D721Med (cell line): ENCODE data around the gene NOA1.
"Not testable (repeated sequence)": the region's sequence is repeated elsewhere in the genome, so short reads cannot be mapped to it uniquely, and the experiment has no call there.

ENCODE experiments used
- DNase-seq: peaks from one replicate; pipeline ENCODE4 v3.0.0; 2011; ENCODE audit warnings: low spot score; ENCODE audit not compliant: insufficient read length
- FAIRE-seq: peaks from 2 replicates; lab custom pipeline; 2011; peaks lifted over from hg19 to GRCh38; lab: Jason Lieb, UNC
- TF ChIP-seq, protein P1 (sequence below): IDR thresholded peaks from 2 replicates; pipeline ENCODE4 v1.5.1; 2012; ENCODE audit warnings: mild to moderate bottlenecking, control low read depth; ENCODE audit not compliant: insufficient read depth; ENCODE audit errors: missing control alignments

NOA1 gene

DNA sequence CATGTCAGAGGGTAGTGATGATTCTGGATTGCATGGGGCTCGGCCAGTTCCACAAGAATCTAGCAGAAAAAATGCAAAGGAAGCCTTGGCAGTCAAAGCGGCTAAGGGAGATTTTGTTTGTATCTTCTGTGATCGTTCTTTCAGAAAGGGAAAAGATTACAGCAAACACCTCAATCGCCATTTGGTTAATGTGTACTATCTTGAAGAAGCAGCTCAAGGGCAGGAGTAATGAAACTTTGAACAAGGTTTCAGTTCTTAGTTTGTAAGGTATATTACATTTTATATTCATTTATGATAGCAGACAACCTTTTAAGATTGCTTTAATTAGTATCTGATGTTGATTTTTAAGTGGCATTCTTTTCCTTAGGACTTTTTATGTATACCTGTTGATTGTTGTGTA is 45.5 kb downstream of the NOA1 start:
- no peak for FAIRE-seq
- TF ChIP-seq, protein P1, sequence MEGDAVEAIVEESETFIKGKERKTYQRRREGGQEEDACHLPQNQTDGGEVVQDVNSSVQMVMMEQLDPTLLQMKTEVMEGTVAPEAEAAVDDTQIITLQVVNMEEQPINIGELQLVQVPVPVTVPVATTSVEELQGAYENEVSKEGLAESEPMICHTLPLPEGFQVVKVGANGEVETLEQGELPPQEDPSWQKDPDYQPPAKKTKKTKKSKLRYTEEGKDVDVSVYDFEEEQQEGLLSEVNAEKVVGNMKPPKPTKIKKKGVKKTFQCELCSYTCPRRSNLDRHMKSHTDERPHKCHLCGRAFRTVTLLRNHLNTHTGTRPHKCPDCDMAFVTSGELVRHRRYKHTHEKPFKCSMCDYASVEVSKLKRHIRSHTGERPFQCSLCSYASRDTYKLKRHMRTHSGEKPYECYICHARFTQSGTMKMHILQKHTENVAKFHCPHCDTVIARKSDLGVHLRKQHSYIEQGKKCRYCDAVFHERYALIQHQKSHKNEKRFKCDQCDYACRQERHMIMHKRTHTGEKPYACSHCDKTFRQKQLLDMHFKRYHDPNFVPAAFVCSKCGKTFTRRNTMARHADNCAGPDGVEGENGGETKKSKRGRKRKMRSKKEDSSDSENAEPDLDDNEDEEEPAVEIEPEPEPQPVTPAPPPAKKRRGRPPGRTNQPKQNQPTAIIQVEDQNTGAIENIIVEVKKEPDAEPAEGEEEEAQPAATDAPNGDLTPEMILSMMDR = no peak
- DNase-seq = no peak

DNA sequence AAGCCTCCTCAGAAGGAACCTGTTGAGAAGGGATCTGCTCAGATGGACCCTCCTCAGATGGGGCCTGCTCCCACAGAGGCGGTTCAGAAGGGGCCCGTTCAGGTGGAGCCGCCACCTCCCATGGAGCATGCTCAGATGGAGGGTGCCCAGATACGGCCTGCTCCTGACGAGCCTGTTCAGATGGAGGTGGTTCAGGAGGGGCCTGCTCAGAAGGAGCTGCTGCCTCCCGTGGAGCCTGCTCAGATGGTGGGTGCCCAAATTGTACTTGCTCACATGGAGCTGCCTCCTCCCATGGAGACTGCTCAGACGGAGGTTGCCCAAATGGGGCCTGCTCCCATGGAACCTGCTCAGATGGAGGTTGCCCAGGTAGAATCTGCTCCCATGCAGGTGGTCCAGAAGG is 46.8 kb downstream of the NOA1 start:
- FAIRE-seq = no peak
- DNase-seq = no peak
- TF ChIP-seq, protein P1 = no peak

DNA sequence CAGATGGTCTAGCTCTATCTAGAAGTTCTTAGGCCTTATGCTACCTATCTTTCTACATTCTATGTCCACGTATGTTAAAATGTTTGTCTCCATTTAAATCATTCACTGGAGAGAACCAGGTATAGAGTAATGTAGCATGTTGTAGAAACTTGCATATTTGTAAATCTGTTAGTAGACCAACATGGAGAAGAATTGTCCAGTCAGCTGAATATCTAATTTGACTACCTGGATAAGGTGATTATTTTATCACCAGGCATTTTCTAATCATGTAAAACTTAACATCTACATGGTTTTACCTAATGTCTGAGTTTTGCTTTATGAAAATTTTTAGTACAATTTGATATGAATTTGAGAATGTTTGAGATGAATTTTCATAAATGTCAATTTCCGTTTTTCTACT is 50.2 kb downstream of the NOA1 start:
- no peak for DNase-seq
- no peak for FAIRE-seq
- TF ChIP-seq, protein P1 = no peak

DNA sequence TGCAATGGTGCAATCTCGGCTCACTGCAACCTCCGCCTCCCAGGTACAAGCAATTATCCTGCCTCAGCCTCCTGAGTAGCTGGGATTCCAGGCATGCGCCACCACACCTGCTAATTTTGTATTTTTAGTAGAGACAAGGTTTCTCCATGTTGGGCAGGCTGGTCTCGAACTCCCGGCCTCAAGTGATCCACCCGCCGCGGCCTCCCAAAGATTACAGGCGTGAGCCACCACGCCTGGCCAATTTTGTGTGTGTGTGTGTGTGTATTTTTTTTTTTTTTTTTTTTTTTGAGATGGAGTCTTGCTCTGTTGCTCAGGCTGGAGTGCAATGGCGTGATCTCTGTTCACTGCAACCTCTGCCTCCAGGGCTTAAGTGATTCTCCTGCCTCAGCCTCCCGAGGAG is 62.4 kb downstream of the NOA1 start:
- DNase-seq, FAIRE-seq: not testable (repeated sequence)

DNA sequence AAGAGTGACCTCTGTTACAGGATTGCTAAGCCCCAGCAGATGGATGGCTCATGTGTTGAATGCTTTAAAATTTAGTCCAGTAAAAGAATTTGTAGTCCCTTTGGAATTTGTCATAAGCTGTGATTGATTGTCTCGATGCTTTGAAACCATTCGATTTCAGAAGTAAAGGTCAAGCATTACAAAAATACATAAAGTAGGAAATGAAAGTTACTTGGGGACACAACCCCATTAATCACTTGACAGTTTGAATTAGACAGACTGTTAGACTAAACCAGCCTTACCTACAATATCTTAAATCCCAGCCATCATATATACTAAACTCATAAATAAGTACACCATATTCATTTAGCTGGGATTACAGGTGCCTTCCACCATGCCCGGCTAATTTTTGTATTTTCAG is 63.1 kb downstream of the NOA1 start:
- TF ChIP-seq, protein P1 = no peak
- DNase-seq (no peak), FAIRE-seq (no peak)
